Neural cell (in vitro differentiated cells): ENCODE results near the gene PPM1G. TPM values are rescaled to one million over a fixed set of nuclear protein-coding genes. Genes with fewer than 3 reads are reported as not detected.

Experiments used
- H2AFZ ChIP-seq: fragments of 200-600, 300-800 bp; sonication (generic), shearing (Covaris generic); 2 replicates; pipeline ENCODE4 v1.6.0; 2014; ENCODE audit warnings: low read depth, mild to moderate bottlenecking, antibody characterized with exemption, low read length, moderate library complexity
- H3F3A ChIP-seq: fragments of 200-600 bp; shearing (Covaris generic); 2 replicates; pipeline ENCODE4 v1.6.1; 2016; ENCODE audit warnings: mild to moderate bottlenecking, moderate library complexity, mixed read lengths, antibody characterized with exemption, low read length; ENCODE audit not compliant: insufficient read depth, poor library complexity, severe bottlenecking
- H3K27ac ChIP-seq: fragments of 200-600, 300-800 bp; sonication (generic), shearing (Covaris generic); 2 replicates; pipeline ENCODE4 v1.5.1; 2014; ENCODE audit warnings: mild to moderate bottlenecking, low read length, moderate library complexity
- H3K27me3 ChIP-seq: fragments of 300-800, 200-600 bp; sonication (generic), shearing (Covaris generic); 2 replicates; pipeline ENCODE4 v1.6.0; 2014; ENCODE audit warnings: mild to moderate bottlenecking, low read depth, low read length, moderate library complexity; ENCODE audit not compliant: insufficient read depth
- H3K36me3 ChIP-seq: fragments of 300-800, 200-600 bp; sonication (generic), shearing (Covaris generic); 2 replicates; pipeline ENCODE4 v1.5.1; 2014; ENCODE audit warnings: mild to moderate bottlenecking, antibody characterized with exemption, low read length, moderate library complexity; ENCODE audit not compliant: insufficient read depth
- H3K4me2 ChIP-seq: fragments of 300-800, 200-600 bp; sonication (generic), shearing (Covaris generic); 2 replicates; pipeline ENCODE4 v1.6.0; 2014; ENCODE audit warnings: mild to moderate bottlenecking, low read length
- H3K4me3 ChIP-seq: fragments of 300-800, 200-600 bp; sonication (generic), shearing (Covaris generic); 2 replicates; pipeline ENCODE4 v1.5.1; 2014; ENCODE audit warnings: mild to moderate bottlenecking, low read length, moderate library complexity
- H3K79me2 ChIP-seq: fragments of 200-600 bp; shearing (Covaris generic); replicated peaks from 2 replicates; pipeline ENCODE4 v1.6.0; 2014; ENCODE audit warnings: mild to moderate bottlenecking, low read length, moderate library complexity; ENCODE audit not compliant: insufficient read depth
- H3K9ac ChIP-seq: fragments of 300-800, 200-600 bp; sonication (generic), shearing (Covaris generic); 2 replicates; pipeline ENCODE4 v1.6.1; 2016; ENCODE audit warnings: mild to moderate bottlenecking, low read length, mixed read lengths
- H3K9me2 ChIP-seq: fragments of 200-600 bp; shearing (Covaris generic); 2 replicates; pipeline ENCODE4 v1.6.1; 2016; ENCODE audit warnings: mild to moderate bottlenecking, low read length, mixed read lengths; ENCODE audit not compliant: insufficient read depth
- H3K9me3 ChIP-seq: fragments of 200-600, 300-800 bp; sonication (generic), shearing (Covaris generic); 2 replicates; pipeline ENCODE4 v1.6.1; 2016; ENCODE audit warnings: mild to moderate bottlenecking, mixed run types, low read length, moderate library complexity, mixed read lengths
- H4K20me1 ChIP-seq: fragments of 200-600 bp; shearing (Covaris generic); 2 replicates; pipeline ENCODE4 v1.6.1; 2016; ENCODE audit warnings: mild to moderate bottlenecking, mixed run types; ENCODE audit not compliant: insufficient read depth
- CTCF ChIP-seq: fragments of 450-650 bp; IDR thresholded peaks from 2 replicates; pipeline ENCODE4 v1.5.1; 2014; ENCODE audit warnings: antibody characterized with exemption, mild to moderate bottlenecking, moderate library complexity; ENCODE audit not compliant: poor library complexity, severe bottlenecking
- EP300 ChIP-seq: fragments of 450-650 bp; conservative IDR thresholded peaks from 2 replicates; pipeline ENCODE4 v1.6.1; 2014; ENCODE audit warnings: antibody characterized with exemption, mild to moderate bottlenecking, moderate library complexity; ENCODE audit not compliant: poor library complexity, severe bottlenecking
- EZH2 ChIP-seq: fragments of 200-600, 300-800 bp; shearing (Covaris generic), sonication (generic); IDR thresholded peaks from 2 replicates; pipeline ENCODE4 v1.6.1; 2014; ENCODE audit warnings: antibody characterized with exemption, low read length, borderline replicate concordance, mild to moderate bottlenecking; ENCODE audit not compliant: insufficient read depth, poor library complexity, severe bottlenecking
- MXI1 ChIP-seq: fragments of 450-650 bp; conservative IDR thresholded peaks from 2 replicates; pipeline ENCODE4 v1.6.1; 2014; ENCODE audit warnings: antibody characterized with exemption, mild to moderate bottlenecking; ENCODE audit not compliant: poor library complexity, severe bottlenecking
- POLR2AphosphoS5 ChIP-seq: IDR thresholded peaks from 2 replicates; pipeline ENCODE4 v1.6.1; 2012
- RAD21 ChIP-seq: fragments of 450-650 bp; conservative IDR thresholded peaks from 2 replicates; pipeline ENCODE4 v1.6.1; 2014; ENCODE audit warnings: antibody characterized with exemption, mild to moderate bottlenecking, moderate library complexity
- REST ChIP-seq: IDR thresholded peaks from 2 replicates; pipeline ENCODE4 v1.6.1; 2012; ENCODE audit warnings: borderline replicate concordance
- SMC3 ChIP-seq: fragments of 450-650 bp; conservative IDR thresholded peaks from 2 replicates; pipeline ENCODE4 v1.6.1; 2014; ENCODE audit warnings: antibody characterized with exemption, mild to moderate bottlenecking, moderate library complexity; ENCODE audit not compliant: poor library complexity
- TAF1 ChIP-seq: IDR thresholded peaks from 2 replicates; pipeline ENCODE4 v1.6.1; 2012; ENCODE audit warnings: low read depth
- polyA plus RNA-seq: library from polyadenylated mRNA; depleted of rRNA; stranded (reverse); fragments of >200 nt; gene quantifications from 2 replicates; pipeline ENCODE4 v1.2.3, GENCODE V29; 2014

PPM1G gene
- polyA plus RNA-seq, 1 donor from 2014 or later, result 107 TPM

DNA sequence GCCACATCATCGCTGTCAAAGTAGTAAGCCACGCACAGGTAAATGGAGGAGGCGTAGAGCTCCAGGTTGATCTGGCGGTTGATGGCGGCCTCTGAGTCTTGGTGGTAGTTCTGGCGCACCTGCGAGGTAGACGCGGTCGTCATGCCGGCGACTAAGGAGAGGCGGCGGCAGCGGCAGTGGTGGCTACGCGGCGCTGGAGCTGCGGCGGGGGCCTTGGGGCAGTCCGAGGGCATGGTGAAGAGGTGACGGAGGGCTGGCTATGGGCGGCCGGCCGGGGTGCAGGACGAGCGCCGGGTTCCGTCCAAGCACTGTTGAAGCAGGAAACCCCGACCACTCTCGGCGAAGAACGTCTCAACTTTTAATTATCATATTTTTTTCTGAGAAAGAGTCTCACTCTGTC lies 16.2 kb downstream of the PPM1G start:
- no peaks in the 10 kb centered on the region for H3F3A ChIP-seq
- H3K36me3 ChIP-seq, result no peaks in the 10 kb centered on the region
- H3K4me2 ChIP-seq, result no peak overlapping the region

More for the DNA sequence above, 16.2 kb downstream of the PPM1G start:
- H3K9ac ChIP-seq, result no peak overlapping the region
- H3K27ac ChIP-seq, result no peak overlapping the region
- H3K9me2 ChIP-seq, result no peaks in the 10 kb centered on the region
- H2AFZ ChIP-seq, result no peak overlapping the region
- no peak overlapping the region for H3K4me3 ChIP-seq
- no peak for TF ChIP-seq EP300
- TF ChIP-seq TAF1, result no peak
- no peak for TF ChIP-seq SMC3
- no peak for TF ChIP-seq REST
- TF ChIP-seq RAD21, result no peak
- no peak for TF ChIP-seq EZH2
- no peak for TF ChIP-seq POLR2AphosphoS5
- no peak for TF ChIP-seq MXI1
- TF ChIP-seq CTCF, result no peak
- H4K20me1 ChIP-seq, result no peaks in the 10 kb centered on the region
- no peaks in the 10 kb centered on the region for H3K27me3 ChIP-seq
- H3K79me2 ChIP-seq, result peaks cover 34% of the 10 kb centered on the region
- H3K9me3 ChIP-seq, result no peaks in the 10 kb centered on the region
